AG09309 (cell line): ENCODE data around the gene CDC5L.

ENCODE experiments used
- DNase-seq: peaks from one replicate; pipeline ENCODE4 v3.0.0-alpha.2; 2010; ENCODE audit warnings: low read depth
- H3K4me3 ChIP-seq: 2 replicates; pipeline ENCODE4 v1.5.1; 2011; ENCODE audit warnings: mild to moderate bottlenecking, low read depth, low read length, moderate library complexity; ENCODE audit not compliant: control insufficient read depth
- CTCF ChIP-seq: IDR thresholded peaks from 2 replicates; pipeline ENCODE4 v1.5.1; 2011; ENCODE audit warnings: mild to moderate bottlenecking, low read depth, low read length, inconsistent platforms; ENCODE audit not compliant: insufficient read depth, control insufficient read depth; ENCODE audit errors: missing control alignments

Gene CDC5L

GRCh38 chr6:44456070-44456965 lies 68.8 kb downstream of the CDC5L start:
- peak; percentile 91 for TF ChIP-seq CTCF
- peak; percentile 16 for DNase-seq
- peak overlapping the region; percentile 35 for H3K4me3 ChIP-seq

GRCh38 chr6:44456966-44457292 lies 69.4 kb downstream of the CDC5L start:
- peak overlapping the region; percentile 35 for H3K4me3 ChIP-seq
- no peak for DNase-seq
- no peak for TF ChIP-seq CTCF

- TF ChIP-seq CTCF, result no peak
- no peak for DNase-seq
- no peak overlapping the region for H3K4me3 ChIP-seq
Observed at GRCh38 chr6:44457596-44457995, 70.1 kb downstream of the CDC5L start.

DNA sequence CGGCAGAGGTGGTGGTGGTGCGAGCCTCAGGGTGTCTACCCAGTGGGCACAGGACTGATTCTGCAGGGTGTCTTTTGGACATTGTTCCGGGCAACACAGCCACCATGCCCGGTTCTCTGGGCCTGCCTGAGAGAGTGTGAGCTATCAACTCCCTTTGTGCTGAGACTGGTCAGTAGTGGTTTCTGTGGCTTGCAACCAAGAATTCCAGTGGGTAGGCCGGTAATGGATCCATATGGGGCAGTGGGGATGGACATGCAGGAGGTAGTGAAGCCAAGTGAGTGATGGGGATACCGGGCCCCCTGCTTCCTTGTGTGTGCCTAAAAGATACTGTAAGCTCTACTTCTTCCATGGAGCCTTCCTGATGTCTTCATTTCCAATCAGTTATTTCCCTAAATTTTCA lies 71.0 kb downstream of the CDC5L start:
- TF ChIP-seq CTCF, result no peak
- no peak for DNase-seq
- no peak overlapping the region for H3K4me3 ChIP-seq

GRCh38 chr6:44462335-44462734 lies 74.8 kb downstream of the CDC5L start:
- no peak overlapping the region for H3K4me3 ChIP-seq
- no peak for DNase-seq
- no peak for TF ChIP-seq CTCF

GRCh38 chr6:44462797-44463727 lies 75.6 kb downstream of the CDC5L start:
- no peak for TF ChIP-seq CTCF
- DNase-seq, result no peak
- no peak overlapping the region for H3K4me3 ChIP-seq
